K562 (cell line): ENCODE measurements around the gene CUL1. TPM values are rescaled to one million over a fixed set of nuclear protein-coding genes. Genes with fewer than 3 reads are reported as not detected.

ENCODE experiments used
- ATAC-seq: fragments of 200-7000 bp; cut with Tn5 transposase; 3 replicates; pipeline ENCODE4 v1.9.1; 2020; ENCODE audit warnings: moderate library complexity
- BruUV-seq: library from RNA; stranded (reverse); fragments of 400-500 nt; replicated peaks from 2 replicates; lab custom pipeline; 2021; lab: Mats Ljungman, UMichigan
- CTCF ChIA-PET: fragments of 300-600 bp; formaldehyde crosslinking; extraction: SDS; loops from one replicate; lab custom pipeline; 2021; ENCODE audit warnings: low intra/inter-chr PET ratio; lab: Yijun Ruan, JAX
- POLR2A ChIA-PET: fragments of 300-600, 350-650 bp; sonication (Branson Sonifier 250); formaldehyde crosslinking; extraction: SDS; loops from one replicate; lab custom pipeline; 2021; ENCODE audit warnings: antibody characterized with exemption, inconsistent platforms; lab: Yijun Ruan, JAX
- DNase-seq, 4 experiments: peaks; one replicate each; pipeline versions ENCODE4 v3.0.0 to v3.0.0-alpha.2; 2011 to 2018; ENCODE audit warnings: low spot score in 3 of 4, mixed read lengths in 3 of 4; ENCODE audit errors: extremely low read depth in 1 of 4
- FAIRE-seq: peaks from 2 replicates; lab custom pipeline; 2011; peaks lifted over from hg19 to GRCh38; lab: Jason Lieb, UNC
- H2AFZ ChIP-seq: 2 replicates; pipeline ENCODE4 v1.6.0; 2011; ENCODE audit warnings: low read depth, low read length, control low read depth, inconsistent platforms
- H3K27ac ChIP-seq: fragments of 200-600 bp; 3 replicates; pipeline ENCODE4 v1.8.0; 2011; ENCODE audit warnings: low read depth, mild to moderate bottlenecking, control low read depth, inconsistent platforms, low read length, moderate library complexity, mixed read lengths; ENCODE audit errors: extremely low read depth
- H3K27me3 ChIP-seq, 2 experiments: fragments of 300-600 bp in 1 of 2; 2 replicates in 1 of 2; 3 replicates in 1 of 2; pipeline versions ENCODE4 v1.6.0 to v1.8.0; 2011; ENCODE audit warnings: inconsistent platforms in 2 of 2, low read length in 2 of 2, mild to moderate bottlenecking in 1 of 2, mixed read lengths in 1 of 2, moderate library complexity in 1 of 2; ENCODE audit not compliant: control insufficient read depth in 2 of 2, insufficient read depth in 2 of 2
- H3K36me3 ChIP-seq: fragments of 300-600 bp; 3 replicates; pipeline ENCODE4 v1.8.0; 2011; ENCODE audit warnings: mild to moderate bottlenecking, low read length, inconsistent platforms; ENCODE audit not compliant: control insufficient read depth, insufficient read depth
- H3K4me1 ChIP-seq, 2 experiments: fragments of 200-600 bp in 1 of 2; replicated peaks in 1 of 2; 2 replicates in 1 of 2; 3 replicates in 1 of 2; pipeline versions ENCODE4 v1.5.1 to v1.8.0; 2011; ENCODE audit warnings: inconsistent platforms in 2 of 2, low read length in 2 of 2, mild to moderate bottlenecking in 1 of 2, mixed read lengths in 1 of 2, moderate library complexity in 1 of 2; ENCODE audit not compliant: control insufficient read depth in 2 of 2, insufficient read depth in 2 of 2
- H3K4me2 ChIP-seq: 2 replicates; pipeline ENCODE4 v1.6.1; 2011; ENCODE audit warnings: low read length, control low read depth, inconsistent platforms, mixed read lengths; ENCODE audit not compliant: insufficient read depth
- H3K4me3 ChIP-seq: fragments of 200-600 bp; sonication (generic), shearing (Covaris generic); 2 replicates; pipeline ENCODE4 v1.5.1; 2016; ENCODE audit warnings: control low read depth, inconsistent platforms
- H3K79me2 ChIP-seq: fragments of 200-600 bp; 3 replicates; pipeline ENCODE4 v1.8.0; 2011; ENCODE audit warnings: low read length, inconsistent platforms; ENCODE audit not compliant: control insufficient read depth, insufficient read depth
- H3K9ac ChIP-seq, 2 experiments: 2 replicates each; pipeline versions ENCODE4 v1.6.0 to v1.6.1; 2011; ENCODE audit warnings: low read depth in 2 of 2, low read length in 2 of 2, control low read depth in 1 of 2, inconsistent platforms in 1 of 2, mild to moderate bottlenecking in 1 of 2, mixed read lengths in 1 of 2; ENCODE audit not compliant: insufficient read depth in 1 of 2
- H3K9me1 ChIP-seq: one replicate; pipeline ENCODE4 v1.6.0; 2011; ENCODE audit warnings: inconsistent platforms, mild to moderate bottlenecking, low read length, moderate library complexity; ENCODE audit not compliant: control insufficient read depth, insufficient read depth
- H3K9me3 ChIP-seq: replicated peaks from 2 replicates; pipeline ENCODE4 v1.5.1; 2011; ENCODE audit warnings: low read depth, low read length, inconsistent platforms; ENCODE audit not compliant: control insufficient read depth, insufficient read depth
- H4K20me1 ChIP-seq: replicated peaks from 2 replicates; pipeline ENCODE4 v1.6.1; 2011; ENCODE audit warnings: low read length, inconsistent platforms, mixed read lengths; ENCODE audit not compliant: control insufficient read depth, insufficient read depth
- CEBPB ChIP-seq: fragments of 450-650 bp; IDR thresholded peaks from 2 replicates; pipeline ENCODE4 v1.6.1; 2016; ENCODE audit warnings: missing genetic modification characterization, missing compliant biosample characterization
- CEBPG ChIP-seq, 3 experiments: fragments of 200-800 bp in 1 of 3; sonication (Bioruptor generic) in 1 of 3; sonication (generic) in 1 of 3; formaldehyde crosslinking in 1 of 3; IDR thresholded peaks in 2 of 3; conservative IDR thresholded peaks in 1 of 3; 2 replicates each; pipeline versions ENCODE4 v1.6.1 to v1.8.0; 2016 to 2022; ENCODE audit warnings: missing compliant biosample characterization in 2 of 3, missing genetic modification characterization in 2 of 3, mild to moderate bottlenecking in 1 of 3, missing genetic modification reagents in 1 of 3
- HMG20A ChIP-seq: fragments of 450-650 bp; formaldehyde crosslinking; conservative IDR thresholded peaks from 2 replicates; pipeline ENCODE4 v1.4.0; 2020; ENCODE audit warnings: mild to moderate bottlenecking, mixed read lengths
- MCM3 ChIP-seq: fragments of 450-650 bp; IDR thresholded peaks from 2 replicates; pipeline ENCODE4 v1.6.1; 2016
- TAF1 ChIP-seq: IDR thresholded peaks from 2 replicates; pipeline ENCODE4 v1.6.1; 2011; ENCODE audit warnings: mild to moderate bottlenecking, low read length, moderate library complexity; ENCODE audit not compliant: insufficient read depth, control insufficient read depth, severe bottlenecking; ENCODE audit errors: extremely low read depth
- ZNF316 ChIP-seq: fragments of 450-650 bp; IDR thresholded peaks from 2 replicates; pipeline ENCODE4 v1.6.1; 2016
- WGBS: fragments of 100-300 bp; shearing (Covaris generic); methylation state at CpG from one replicate; pipeline ENCODE4 v1.1.6; 2016; ENCODE audit warnings: low coverage, mixed read lengths; ENCODE audit not compliant: insufficient coverage; ENCODE audit errors: missing lambda C conversion rate; 5-methylcytosine and 5-hydroxymethylcytosine counted together
- in situ Hi-C: fragments of 300-500 bp; cut with MboI; formaldehyde crosslinking; loops from 4 replicates; pipeline ENCODE4 v1.15.0; 2018; ENCODE audit warnings: inconsistent platforms, mixed read lengths
- intact Hi-C: fragments of 100-400 bp; cut with micrococcal nuclease; formaldehyde crosslinking; loops from 2 replicates; pipeline ENCODE4 v1.14.2; 2022
- polyA plus RNA-seq, 8 experiments: library from polyadenylated mRNA; depleted of rRNA in 4 of 8; stranded (reverse) in 5 of 8; unstranded in 3 of 8; fragments of >200 nt; fragmentation: Nextera tagmentation in 2 of 8; fragmentation: Illumina TruSeq in 1 of 8; extraction: Ambion mirVana in 2 of 8; extraction: Trizol in 1 of 8; gene quantifications; 2 replicates each; pipeline versions ENCODE4 v1.2.1 to v1.2.3, GENCODE V29; 2011 to 2014; ENCODE audit warnings: inconsistent platforms in 1 of 8, missing spikeins in 1 of 8
- total RNA-seq, 7 experiments: library from RNA; depleted of rRNA in 6 of 7; stranded (reverse); fragments of >200 nt in 6 of 7; fragmentation: Illumina TruSeq in 2 of 7; extraction: Trizol in 2 of 7; gene quantifications; 2 replicates each; pipeline versions ENCODE4 v1.2.1 to v1.2.3, GENCODE V29; 2011 to 2021; ENCODE audit warnings: low replicate concordance in 1 of 7
- TF ChIP-seq, protein P1 (sequence below): sonication (generic); formaldehyde crosslinking; IDR thresholded peaks from 2 replicates; pipeline ENCODE4 v1.8.1; 2023; ENCODE audit warnings: mild to moderate bottlenecking, missing genetic modification reagents
- TF ChIP-seq, protein P2 (sequence below): fragments of 450-650 bp; IDR thresholded peaks from 2 replicates; pipeline ENCODE4 v1.6.1; 2016

CUL1 gene
- total and polyA plus RNA-seq, 9 of the 15 experiments (the other 6 are each of a cell fraction or from before 2014, with no cell fraction given), result 31.5 to 107 (median 96.5) TPM

DNA sequence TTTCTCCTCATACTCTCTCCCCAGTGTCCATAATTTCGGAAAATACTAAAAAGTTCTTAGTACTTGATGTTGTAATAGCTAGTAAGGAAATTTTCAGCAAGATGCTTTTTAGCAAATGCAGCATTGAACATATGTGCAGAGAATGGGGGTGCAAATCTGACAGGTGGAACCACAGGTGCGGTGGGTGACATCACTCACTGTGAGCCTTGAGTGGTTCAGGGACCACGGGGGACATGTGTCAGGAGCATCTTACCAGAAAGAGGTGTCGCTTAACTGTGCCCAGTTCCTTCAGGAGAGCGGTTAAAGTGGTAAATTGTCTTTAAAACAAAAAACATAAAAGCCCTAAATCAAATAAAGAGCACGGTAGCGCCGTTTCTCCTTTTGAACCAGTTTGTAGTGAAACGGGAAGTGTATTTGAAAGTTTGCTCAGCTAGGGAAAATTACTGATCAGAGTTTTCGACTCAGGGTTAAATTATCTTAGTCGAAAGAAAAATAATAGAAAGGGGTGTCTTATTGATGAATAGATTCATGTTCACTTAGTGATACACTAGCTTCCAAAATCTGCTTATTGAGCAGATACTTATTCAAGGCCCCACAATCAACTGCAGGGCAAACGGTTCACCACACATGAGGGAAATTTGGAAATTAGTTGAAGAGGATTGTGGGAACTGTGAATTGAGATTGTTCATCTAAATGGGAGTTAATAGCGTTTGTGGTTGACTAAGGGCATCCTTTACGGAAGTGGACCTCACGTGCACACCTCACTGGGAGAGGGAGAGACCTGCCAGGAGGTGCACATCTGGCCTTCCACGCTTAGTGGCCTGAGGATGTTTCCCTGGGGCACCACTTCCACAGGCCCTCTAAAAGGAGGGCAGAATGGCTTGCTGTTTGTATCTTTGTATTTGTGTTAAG lies 12.7 kb downstream of the CUL1 start:
- DNase-seq, result no peak
- ChIA-PET CTCF (no interaction called here), POLR2A (interaction anchor here (0.6 to 3.4 kb wide), 10 partner anchors 9 to 172 kb away, joined by 3 to 27 read pairs (median 6); no protein-coding TSS in a partner anchor)
- TF ChIP-seq ZNF316 (peak; percentile 52), HMG20A (CRISPR knock-in tag) (no peak)
- ATAC-seq, result no peak
- Histone ChIP-seq H4K20me1 (peaks cover 53% of the 10 kb centered on the region), H3K4me2 (no peak overlapping the region), H3K36me3 (peaks cover 8% of the 10 kb centered on the region; the same call in 2 of the 3 replicates), H2AFZ (no peak overlapping the region), H3K79me2 (peaks cover 98% of the 10 kb centered on the region), H3K9me1 (peaks cover 11% of the 10 kb centered on the region), H3K4me1 (peaks cover 10 to 22% of the 10 kb centered on the region in 2 experiments), H3K9ac (no peak overlapping the region), H3K27me3 (no peaks in the 10 kb centered on the region), H3K9me3 (no peaks in the 10 kb centered on the region), H3K27ac (no peak overlapping the region), H3K4me3 (no peak overlapping the region)
- FAIRE-seq, result no peak
- in situ Hi-C loops, result no loop called here
- BruUV-seq, result no TSS peak
- 84% methylated on average over 16 of the region's 16 CpGs for WGBS
- intact Hi-C loops, result no loop called here

DNA sequence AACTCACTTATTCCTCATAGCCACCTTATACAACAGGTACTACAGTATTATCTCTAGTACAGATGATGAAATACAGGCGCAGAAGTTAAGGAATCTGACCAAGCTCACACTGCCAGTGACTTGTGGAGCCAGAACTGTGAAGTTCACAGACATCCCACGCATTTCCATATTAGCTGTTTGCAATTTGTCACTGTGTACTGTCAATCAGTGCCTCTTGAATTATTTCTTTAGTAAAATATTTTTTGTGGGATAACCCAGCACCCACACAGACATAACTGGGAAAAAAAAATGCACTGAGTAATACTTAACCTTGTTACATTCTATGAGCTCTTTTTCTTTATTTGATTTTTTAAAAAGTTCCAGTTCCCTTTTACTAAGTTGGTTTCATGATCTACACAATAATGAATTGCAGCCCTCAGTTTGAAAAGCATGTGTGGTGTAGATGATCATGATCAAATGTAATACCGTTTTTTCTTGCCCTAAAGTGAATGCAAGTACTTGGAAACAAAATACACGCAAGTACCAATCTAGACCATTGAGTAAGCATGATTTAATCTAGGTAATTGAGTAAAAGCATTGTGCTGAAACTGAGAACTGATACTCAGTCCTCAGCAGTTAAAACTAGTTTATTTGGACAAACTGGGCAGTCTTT lies 14.1 kb downstream of the CUL1 start:
- in situ Hi-C loops, result no loop called here
- no peak overlapping the region for H3K4me3 ChIP-seq
- no peak overlapping the region for H3K9ac ChIP-seq
- peaks cover 55% of the 10 kb centered on the region for H4K20me1 ChIP-seq
- DNase-seq, result no peak
- H2AFZ ChIP-seq, result no peak overlapping the region
- H3K4me2 ChIP-seq, result no peak overlapping the region
- no peak overlapping the region for H3K27ac ChIP-seq
- H3K9me1 ChIP-seq, result peaks cover 16% of the 10 kb centered on the region
- H3K79me2 ChIP-seq, result peaks cover 98% of the 10 kb centered on the region
- ATAC-seq, result peak; percentile 2; the same call in 1 of the 3 replicates
- WGBS, result 45% methylated on average over 4 of the region's 4 CpGs
- CTCF ChIA-PET, result no interaction called here
- H3K27me3 ChIP-seq, result no peaks in the 10 kb centered on the region
- no peaks in the 10 kb centered on the region for H3K9me3 ChIP-seq
- intact Hi-C loops, result no loop called here
- POLR2A ChIA-PET, result interaction anchor here (0.6 to 3.4 kb wide), 7 partner anchors 8 to 34 kb away, joined by 5 to 27 read pairs (median 6); no protein-coding TSS in a partner anchor
- H3K36me3 ChIP-seq, result peaks cover 8% of the 10 kb centered on the region; the same call in 2 of the 3 replicates
- no peak for FAIRE-seq
- H3K4me1 ChIP-seq, result peaks cover 16 to 30% of the 10 kb centered on the region in 2 experiments
- BruUV-seq, result no TSS peak
- TF ChIP-seq, protein P1, sequence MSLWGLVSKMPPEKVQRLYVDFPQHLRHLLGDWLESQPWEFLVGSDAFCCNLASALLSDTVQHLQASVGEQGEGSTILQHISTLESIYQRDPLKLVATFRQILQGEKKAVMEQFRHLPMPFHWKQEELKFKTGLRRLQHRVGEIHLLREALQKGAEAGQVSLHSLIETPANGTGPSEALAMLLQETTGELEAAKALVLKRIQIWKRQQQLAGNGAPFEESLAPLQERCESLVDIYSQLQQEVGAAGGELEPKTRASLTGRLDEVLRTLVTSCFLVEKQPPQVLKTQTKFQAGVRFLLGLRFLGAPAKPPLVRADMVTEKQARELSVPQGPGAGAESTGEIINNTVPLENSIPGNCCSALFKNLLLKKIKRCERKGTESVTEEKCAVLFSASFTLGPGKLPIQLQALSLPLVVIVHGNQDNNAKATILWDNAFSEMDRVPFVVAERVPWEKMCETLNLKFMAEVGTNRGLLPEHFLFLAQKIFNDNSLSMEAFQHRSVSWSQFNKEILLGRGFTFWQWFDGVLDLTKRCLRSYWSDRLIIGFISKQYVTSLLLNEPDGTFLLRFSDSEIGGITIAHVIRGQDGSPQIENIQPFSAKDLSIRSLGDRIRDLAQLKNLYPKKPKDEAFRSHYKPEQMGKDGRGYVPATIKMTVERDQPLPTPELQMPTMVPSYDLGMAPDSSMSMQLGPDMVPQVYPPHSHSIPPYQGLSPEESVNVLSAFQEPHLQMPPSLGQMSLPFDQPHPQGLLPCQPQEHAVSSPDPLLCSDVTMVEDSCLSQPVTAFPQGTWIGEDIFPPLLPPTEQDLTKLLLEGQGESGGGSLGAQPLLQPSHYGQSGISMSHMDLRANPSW (CRISPR knock-in tag), result no peak
- TF ChIP-seq CEBPG (CRISPR knock-in tag; IDR thresholded peaks at IDR 0.05) (no peak), CEBPG (tag; conservative IDR thresholded peaks at IDR 0.05 in 1 of 2, IDR thresholded peaks at IDR 0.05 in 1 of 2) (peak in 1 of 2 experiments; percentile 67; a peak in 1 of 4 replicates), TAF1 (no peak), CEBPB (tag) (0 out of 2 replicates have a peak, but pooled peaks have one; percentile 7), MCM3 (no peak)
- TF ChIP-seq, protein P2, sequence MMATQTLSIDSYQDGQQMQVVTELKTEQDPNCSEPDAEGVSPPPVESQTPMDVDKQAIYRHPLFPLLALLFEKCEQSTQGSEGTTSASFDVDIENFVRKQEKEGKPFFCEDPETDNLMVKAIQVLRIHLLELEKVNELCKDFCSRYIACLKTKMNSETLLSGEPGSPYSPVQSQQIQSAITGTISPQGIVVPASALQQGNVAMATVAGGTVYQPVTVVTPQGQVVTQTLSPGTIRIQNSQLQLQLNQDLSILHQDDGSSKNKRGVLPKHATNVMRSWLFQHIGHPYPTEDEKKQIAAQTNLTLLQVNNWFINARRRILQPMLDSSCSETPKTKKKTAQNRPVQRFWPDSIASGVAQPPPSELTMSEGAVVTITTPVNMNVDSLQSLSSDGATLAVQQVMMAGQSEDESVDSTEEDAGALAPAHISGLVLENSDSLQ, result peak; percentile 38
